Measurements from ENCODE around the gene GOLGA2. TPM values are rescaled to one million over a fixed set of nuclear protein-coding genes. Genes with fewer than 3 reads are reported as not detected.

GOLGA2 gene
- total and polyA plus RNA-seq, 4 donors, result 56.0 to 137 (median 89.7) TPM

DNA sequence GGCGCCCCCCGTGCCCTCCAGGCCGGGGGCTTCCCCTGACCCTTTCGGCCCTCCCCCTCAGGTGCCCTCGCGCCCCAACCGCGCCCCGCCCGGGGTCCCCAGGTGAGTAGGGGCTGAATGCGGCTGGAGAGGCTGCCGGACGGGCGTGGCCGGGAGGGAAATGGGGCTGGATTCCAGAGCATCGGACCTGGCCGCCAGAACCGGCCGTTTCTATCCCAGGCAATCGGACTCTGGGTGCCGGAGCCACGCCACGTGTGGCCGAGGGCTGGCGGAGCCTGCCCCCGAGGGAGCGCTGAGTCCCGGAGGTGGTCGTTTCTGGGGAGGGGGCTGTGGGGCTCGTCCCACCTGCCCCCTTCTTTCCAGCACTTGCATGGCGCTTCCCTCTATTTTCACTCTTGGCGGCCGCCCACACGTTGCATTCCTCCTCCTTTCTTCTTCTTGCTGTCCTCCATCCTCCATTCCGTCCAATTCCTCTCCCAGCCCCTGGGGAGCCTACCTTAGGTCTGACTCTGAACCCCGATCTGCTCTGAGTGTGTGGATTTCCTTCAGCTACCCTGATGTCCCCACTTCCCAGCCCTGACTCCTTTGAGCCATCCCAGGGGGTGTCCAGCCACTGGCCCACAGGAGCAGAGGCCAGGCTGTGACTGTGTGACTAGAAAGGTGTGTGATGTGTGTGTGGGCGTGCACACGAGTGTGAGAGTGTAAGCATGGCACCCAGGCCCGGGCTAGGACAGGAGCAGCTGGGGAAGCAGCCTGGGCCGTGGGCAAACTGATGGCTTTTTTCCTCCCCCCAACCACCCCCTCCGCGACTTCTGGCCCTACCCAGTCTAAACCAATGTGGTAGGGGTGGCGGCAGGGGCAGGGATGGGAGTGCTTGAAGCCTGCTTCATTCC lies 24.7 kb downstream of the GOLGA2 start:
- no peaks in the 10 kb centered on the region for H3K9me3 ChIP-seq (ENCODE audit: control insufficient read depth in 4 of 4, insufficient read depth in 3 of 4, low read length in 3 of 4)
- H3K4me1 ChIP-seq (ENCODE audit: control insufficient read depth in 5 of 5, insufficient read depth in 5 of 5, low read length in 5 of 5), result peaks cover 0 to 11% (median 3%) of the 10 kb centered on the region in 5 donors
- H3K27ac ChIP-seq (ENCODE audit: low read depth in 1 of 2, low read length in 1 of 2), result no peak overlapping the region
- H3K27me3 ChIP-seq (ENCODE audit: control insufficient read depth in 3 of 3, insufficient read depth in 3 of 3, low read length in 2 of 3), result no peaks in the 10 kb centered on the region
- no peak for DNase-seq
- ATAC-seq (ENCODE audit: insufficient read depth, low FRiP score), result peak; percentile 12
- peaks cover 0 to 14% (median 2%) of the 10 kb centered on the region in 4 donors for H3K36me3 ChIP-seq (ENCODE audit: control insufficient read depth in 4 of 4, insufficient read depth in 4 of 4, low read length in 4 of 4)
- 24 to 28% methylated on average over 41 to 43 of the region's 43 CpGs for whole genome bisulfite sequencing, 2 donors
- H3K4me3 ChIP-seq, result no peak overlapping the region
- H3K9ac ChIP-seq (ENCODE audit: insufficient read depth in 1 of 2, low read length in 2 of 2), result no peak overlapping the region
- TF ChIP-seq, protein P1, sequence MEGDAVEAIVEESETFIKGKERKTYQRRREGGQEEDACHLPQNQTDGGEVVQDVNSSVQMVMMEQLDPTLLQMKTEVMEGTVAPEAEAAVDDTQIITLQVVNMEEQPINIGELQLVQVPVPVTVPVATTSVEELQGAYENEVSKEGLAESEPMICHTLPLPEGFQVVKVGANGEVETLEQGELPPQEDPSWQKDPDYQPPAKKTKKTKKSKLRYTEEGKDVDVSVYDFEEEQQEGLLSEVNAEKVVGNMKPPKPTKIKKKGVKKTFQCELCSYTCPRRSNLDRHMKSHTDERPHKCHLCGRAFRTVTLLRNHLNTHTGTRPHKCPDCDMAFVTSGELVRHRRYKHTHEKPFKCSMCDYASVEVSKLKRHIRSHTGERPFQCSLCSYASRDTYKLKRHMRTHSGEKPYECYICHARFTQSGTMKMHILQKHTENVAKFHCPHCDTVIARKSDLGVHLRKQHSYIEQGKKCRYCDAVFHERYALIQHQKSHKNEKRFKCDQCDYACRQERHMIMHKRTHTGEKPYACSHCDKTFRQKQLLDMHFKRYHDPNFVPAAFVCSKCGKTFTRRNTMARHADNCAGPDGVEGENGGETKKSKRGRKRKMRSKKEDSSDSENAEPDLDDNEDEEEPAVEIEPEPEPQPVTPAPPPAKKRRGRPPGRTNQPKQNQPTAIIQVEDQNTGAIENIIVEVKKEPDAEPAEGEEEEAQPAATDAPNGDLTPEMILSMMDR (IDR thresholded peaks at IDR 0.05; ENCODE audit: control extremely low read depth, extremely low read depth), result no peak

DNA sequence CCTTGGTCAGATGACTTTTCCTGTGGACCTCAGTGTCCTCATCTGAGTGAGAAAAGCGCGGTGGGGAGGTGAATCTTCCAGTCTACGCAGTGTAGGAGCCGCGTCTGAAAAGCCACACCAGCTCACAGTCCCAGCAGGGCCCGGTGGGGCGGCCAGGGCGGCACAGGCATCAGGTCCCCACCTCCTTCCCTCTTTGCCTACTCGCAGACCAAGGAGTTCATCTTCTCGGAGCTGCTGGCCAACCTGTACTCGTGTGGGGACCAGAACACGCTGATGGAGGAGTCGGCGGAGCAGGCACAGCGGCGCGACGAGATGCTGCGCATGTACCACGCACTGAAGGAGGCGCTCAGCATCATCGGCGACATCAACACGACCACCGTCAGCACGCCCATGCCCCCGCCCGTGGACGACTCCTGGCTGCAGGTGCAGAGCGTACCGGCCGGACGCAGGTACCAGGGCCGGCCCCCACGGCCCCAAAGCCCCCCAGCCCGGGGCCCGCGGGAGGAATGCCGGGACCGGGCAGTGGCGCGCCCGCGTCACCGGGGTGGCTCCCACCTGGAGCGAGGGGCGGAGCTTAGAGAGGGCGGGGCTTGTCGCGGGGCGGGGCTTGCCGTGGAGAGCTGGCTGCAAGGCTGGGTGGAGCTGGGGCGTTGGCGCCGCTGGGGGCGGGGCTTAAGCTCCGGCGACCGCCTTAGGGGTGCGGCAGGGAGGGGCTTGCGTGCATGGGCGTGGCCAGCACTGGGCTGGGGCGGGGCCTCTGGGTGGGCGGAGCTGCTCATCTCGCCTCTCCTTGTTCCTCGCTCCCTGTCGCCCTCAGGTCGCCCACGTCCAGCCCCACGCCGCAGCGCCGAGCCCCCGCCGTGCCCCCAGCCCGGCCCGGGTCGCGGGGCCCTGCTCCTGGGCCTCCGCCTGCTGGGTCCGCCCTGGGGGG lies 25.6 kb downstream of the GOLGA2 start:
- TF ChIP-seq, protein P1 (IDR thresholded peaks at IDR 0.05; ENCODE audit: control extremely low read depth, extremely low read depth), result no peak
- H3K4me3 ChIP-seq, result no peak overlapping the region
- H3K9me3 ChIP-seq (ENCODE audit: control insufficient read depth in 4 of 4, insufficient read depth in 3 of 4, low read length in 3 of 4), result no peaks in the 10 kb centered on the region
- DNase-seq (peak; percentile 60 to 88 (median 76)), ATAC-seq (ENCODE audit: insufficient read depth, low FRiP score) (peak; percentile 99)
- peaks cover 0 to 20% (median 10%) of the 10 kb centered on the region in 5 donors for H3K4me1 ChIP-seq (ENCODE audit: control insufficient read depth in 5 of 5, insufficient read depth in 5 of 5, low read length in 5 of 5)
- WGBS, 2 donors, result 13 to 17% methylated on average over 62 to 81 of the region's 81 CpGs
- H3K27me3 ChIP-seq (ENCODE audit: control insufficient read depth in 3 of 3, insufficient read depth in 3 of 3, low read length in 2 of 3), result no peaks in the 10 kb centered on the region
- no peak overlapping the region for H3K27ac ChIP-seq (ENCODE audit: low read depth in 1 of 2, low read length in 1 of 2)
- H3K9ac ChIP-seq (ENCODE audit: insufficient read depth in 1 of 2, low read length in 2 of 2), result no peak overlapping the region
- H3K36me3 ChIP-seq (ENCODE audit: control insufficient read depth in 4 of 4, insufficient read depth in 4 of 4, low read length in 4 of 4), result peaks cover 0 to 11% (median 2%) of the 10 kb centered on the region in 4 donors

DNA sequence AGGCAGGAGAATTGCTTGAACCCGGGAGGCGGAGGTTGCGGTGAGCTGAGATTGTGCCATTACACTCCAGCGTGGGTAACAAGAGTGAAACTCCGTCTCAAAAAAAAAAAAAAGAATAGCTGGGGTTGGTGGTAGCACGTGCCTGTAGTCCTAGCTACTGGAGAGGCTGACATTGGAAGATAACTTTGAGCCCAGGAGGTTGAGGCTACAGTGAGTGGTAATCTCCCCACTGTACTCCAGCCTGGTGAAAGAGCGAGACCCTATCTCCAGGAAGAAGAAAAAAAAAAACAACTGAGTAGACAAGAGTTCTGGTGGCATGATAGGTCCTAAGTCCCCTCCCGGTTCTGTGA lies 26.3 kb downstream of the GOLGA2 start:
- 76 to 82% methylated on average over 8 of the region's 8 CpGs for WGBS, 2 donors
- Histone ChIP-seq H3K4me1 (ENCODE audit: control insufficient read depth in 5 of 5, insufficient read depth in 5 of 5, low read length in 5 of 5) (peaks cover 0 to 20% (median 10%) of the 10 kb centered on the region in 5 donors), H3K9ac (ENCODE audit: insufficient read depth in 1 of 2, low read length in 2 of 2) (no peak overlapping the region), H3K27me3 (ENCODE audit: control insufficient read depth in 3 of 3, insufficient read depth in 3 of 3, low read length in 2 of 3) (no peaks in the 10 kb centered on the region), H3K27ac (ENCODE audit: low read depth in 1 of 2, low read length in 1 of 2) (no peak overlapping the region), H3K36me3 (ENCODE audit: control insufficient read depth in 4 of 4, insufficient read depth in 4 of 4, low read length in 4 of 4) (peaks cover 0 to 11% (median 2%) of the 10 kb centered on the region in 4 donors), H3K9me3 (ENCODE audit: control insufficient read depth in 4 of 4, insufficient read depth in 3 of 4, low read length in 3 of 4) (no peaks in the 10 kb centered on the region), H3K4me3 (no peak overlapping the region)
- DNase-seq (no peak), ATAC-seq (ENCODE audit: insufficient read depth, low FRiP score) (no peak)
- TF ChIP-seq, protein P1 (IDR thresholded peaks at IDR 0.05; ENCODE audit: control extremely low read depth, extremely low read depth), result no peak

Data from lung (tissue), 12 donors.